PFSK-1 (cell line): ENCODE results near the gene SLC25A45.

Source experiments
- FOXP2 ChIP-seq: optimal IDR thresholded peaks from 2 replicates; pipeline ENCODE3; 2011; ENCODE audit warnings: borderline replicate concordance, control low read depth, inconsistent platforms; ENCODE audit not compliant: insufficient read depth; ENCODE audit errors: extremely low read length, extremely low read depth
- POLR2AphosphoS5 ChIP-seq: IDR thresholded peaks from 2 replicates; pipeline ENCODE4 v1.6.1; 2012; ENCODE audit warnings: low read depth, mild to moderate bottlenecking, control low read depth, low read length, moderate library complexity
- REST ChIP-seq, 2 experiments: IDR thresholded peaks; 2 replicates each; pipeline versions ENCODE4 v1.6.1 to v1.8.0; 2011 to 2012; ENCODE audit warnings: low read depth in 2 of 2, low read length in 2 of 2, control low read depth in 1 of 2, inconsistent platforms in 1 of 2, mild to moderate bottlenecking in 1 of 2, moderate library complexity in 1 of 2; ENCODE audit not compliant: insufficient read depth in 1 of 2
- SIN3A ChIP-seq: IDR thresholded peaks from 2 replicates; pipeline ENCODE4 v1.6.1; 2012; ENCODE audit warnings: mild to moderate bottlenecking, low read length, moderate library complexity, borderline replicate concordance; ENCODE audit not compliant: insufficient read depth
- TAF1 ChIP-seq: IDR thresholded peaks from 2 replicates; pipeline ENCODE4 v1.6.1; 2012; ENCODE audit warnings: low read length, control low read depth, borderline replicate concordance; ENCODE audit not compliant: insufficient read depth

- TF ChIP-seq REST (IDR thresholded peaks at IDR 0.05; ENCODE audit: insufficient read depth in 1 of 2, low read depth in 2 of 2, low read length in 2 of 2) (no peak), SIN3A (no peak), POLR2AphosphoS5 (no peak), TAF1 (no peak), FOXP2 (no peak)
These were observed 16.8 kb upstream of the SLC25A45 start for GRCh38 chr11:65399249-65399648.
